Subcutaneous adipose tissue (tissue), 4 donors: ENCODE results near the gene HNRNPAB. TPM values are rescaled to one million over a fixed set of nuclear protein-coding genes. Genes with fewer than 3 reads are reported as not detected.

ENCODE experiments used
- total RNA-seq, 4 donors: library from RNA; depleted of rRNA; stranded (reverse); fragments of >200 nt; gene quantifications; one replicate each; pipeline ENCODE4 v1.1.0, GENCODE V29; 2016
- TF ChIP-seq, protein P1 (sequence below): fragments of 450-650 bp; IDR thresholded peaks from one replicate; pipeline ENCODE4 v1.5.1; 2016; ENCODE audit warnings: low read depth, mild to moderate bottlenecking, control low read depth, antibody characterized with exemption, moderate library complexity

The HNRNPAB gene
- total RNA-seq, 4 donors from 2014 or later: 52.0 to 108 (median 63.8) TPM

DNA sequence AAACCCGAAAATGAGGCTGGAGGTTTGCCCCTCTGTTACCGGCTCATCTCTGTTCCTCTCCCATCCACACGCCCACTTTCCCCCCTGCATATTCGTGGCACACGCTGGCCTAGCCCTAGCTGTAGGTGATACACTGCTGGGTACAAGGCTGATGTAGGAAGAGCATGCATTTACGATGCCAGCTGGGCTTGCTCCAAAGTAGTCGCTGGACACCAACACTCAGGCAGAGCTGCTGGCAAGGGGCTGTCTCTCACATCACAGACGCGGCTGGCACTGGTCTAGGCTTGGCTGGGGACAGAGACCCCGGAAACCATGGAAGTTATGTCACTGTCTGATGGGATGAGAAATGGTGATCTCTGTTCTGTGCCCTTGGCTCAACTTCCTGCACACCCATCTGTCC is 38.1 kb downstream of the HNRNPAB start:
- TF ChIP-seq, protein P1, sequence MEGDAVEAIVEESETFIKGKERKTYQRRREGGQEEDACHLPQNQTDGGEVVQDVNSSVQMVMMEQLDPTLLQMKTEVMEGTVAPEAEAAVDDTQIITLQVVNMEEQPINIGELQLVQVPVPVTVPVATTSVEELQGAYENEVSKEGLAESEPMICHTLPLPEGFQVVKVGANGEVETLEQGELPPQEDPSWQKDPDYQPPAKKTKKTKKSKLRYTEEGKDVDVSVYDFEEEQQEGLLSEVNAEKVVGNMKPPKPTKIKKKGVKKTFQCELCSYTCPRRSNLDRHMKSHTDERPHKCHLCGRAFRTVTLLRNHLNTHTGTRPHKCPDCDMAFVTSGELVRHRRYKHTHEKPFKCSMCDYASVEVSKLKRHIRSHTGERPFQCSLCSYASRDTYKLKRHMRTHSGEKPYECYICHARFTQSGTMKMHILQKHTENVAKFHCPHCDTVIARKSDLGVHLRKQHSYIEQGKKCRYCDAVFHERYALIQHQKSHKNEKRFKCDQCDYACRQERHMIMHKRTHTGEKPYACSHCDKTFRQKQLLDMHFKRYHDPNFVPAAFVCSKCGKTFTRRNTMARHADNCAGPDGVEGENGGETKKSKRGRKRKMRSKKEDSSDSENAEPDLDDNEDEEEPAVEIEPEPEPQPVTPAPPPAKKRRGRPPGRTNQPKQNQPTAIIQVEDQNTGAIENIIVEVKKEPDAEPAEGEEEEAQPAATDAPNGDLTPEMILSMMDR: no peak

DNA sequence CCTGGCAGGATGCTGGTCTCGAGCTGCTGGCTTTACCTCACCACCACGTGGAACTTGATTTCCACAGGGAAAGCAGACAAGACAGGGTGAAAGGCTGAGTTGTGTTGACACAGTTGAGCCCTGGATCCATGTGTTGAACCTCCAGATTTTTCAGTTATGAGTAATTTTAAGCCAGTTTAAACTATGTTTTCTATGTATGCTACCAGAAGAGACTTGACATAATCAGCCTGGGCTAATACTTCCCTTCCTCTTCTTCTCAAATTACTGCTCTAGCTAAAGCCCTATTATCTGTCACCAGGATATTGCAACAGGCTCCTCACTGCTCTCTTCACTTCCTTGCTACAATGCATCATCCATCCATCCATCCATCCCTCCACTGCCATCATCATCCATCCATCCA is 40.2 kb downstream of the HNRNPAB start:
- TF ChIP-seq, protein P1: no peak

DNA sequence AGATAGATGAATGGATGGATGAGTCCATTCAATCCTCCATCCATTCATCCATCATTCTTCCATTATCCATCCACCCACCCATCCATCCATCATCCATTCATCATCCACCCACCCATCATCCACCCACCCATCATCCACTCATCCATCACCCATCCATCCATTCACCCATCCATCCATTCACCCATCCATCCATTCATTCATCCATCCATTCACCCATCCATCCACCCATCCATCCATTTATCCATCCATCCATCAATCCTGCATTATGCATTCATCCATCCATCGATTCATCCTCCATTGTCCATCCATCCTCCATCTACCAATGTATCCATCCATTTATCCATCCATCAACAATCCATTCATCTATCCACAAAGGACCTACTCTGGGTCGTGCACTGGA is 41.1 kb downstream of the HNRNPAB start:
- TF ChIP-seq, protein P1: no peak

DNA sequence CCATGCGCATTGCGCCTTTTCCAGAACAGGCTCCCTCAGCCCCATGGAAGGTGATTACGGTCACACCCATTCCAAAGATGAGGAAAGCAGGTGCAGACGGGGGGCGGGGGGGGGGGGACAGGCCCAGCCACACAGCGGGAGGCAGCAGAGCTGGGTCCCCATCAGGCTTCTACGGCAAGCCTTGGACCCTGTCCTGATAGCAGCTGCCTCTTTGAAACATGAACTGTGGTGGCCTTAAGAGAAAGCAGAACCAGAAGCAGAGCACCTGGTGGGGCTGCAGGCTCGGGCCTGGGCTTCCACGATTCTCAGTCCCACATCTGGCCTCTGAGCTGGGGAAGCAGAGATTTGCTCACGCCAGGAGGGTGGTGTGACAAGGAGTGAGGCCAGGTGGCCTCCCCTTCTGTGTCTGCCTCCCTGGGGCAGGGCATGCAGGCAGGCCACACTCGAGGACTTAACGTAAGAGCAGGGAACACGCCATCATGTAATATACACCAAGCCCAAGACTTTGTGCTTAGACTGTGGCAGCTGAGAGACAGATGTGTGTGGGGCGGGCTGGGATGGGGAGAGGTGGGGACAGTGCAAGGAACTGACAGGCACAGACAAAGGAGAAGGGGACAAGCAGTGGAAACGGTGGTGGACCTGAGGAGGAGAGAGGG is 42.4 kb downstream of the HNRNPAB start:
- TF ChIP-seq, protein P1: no peak

DNA sequence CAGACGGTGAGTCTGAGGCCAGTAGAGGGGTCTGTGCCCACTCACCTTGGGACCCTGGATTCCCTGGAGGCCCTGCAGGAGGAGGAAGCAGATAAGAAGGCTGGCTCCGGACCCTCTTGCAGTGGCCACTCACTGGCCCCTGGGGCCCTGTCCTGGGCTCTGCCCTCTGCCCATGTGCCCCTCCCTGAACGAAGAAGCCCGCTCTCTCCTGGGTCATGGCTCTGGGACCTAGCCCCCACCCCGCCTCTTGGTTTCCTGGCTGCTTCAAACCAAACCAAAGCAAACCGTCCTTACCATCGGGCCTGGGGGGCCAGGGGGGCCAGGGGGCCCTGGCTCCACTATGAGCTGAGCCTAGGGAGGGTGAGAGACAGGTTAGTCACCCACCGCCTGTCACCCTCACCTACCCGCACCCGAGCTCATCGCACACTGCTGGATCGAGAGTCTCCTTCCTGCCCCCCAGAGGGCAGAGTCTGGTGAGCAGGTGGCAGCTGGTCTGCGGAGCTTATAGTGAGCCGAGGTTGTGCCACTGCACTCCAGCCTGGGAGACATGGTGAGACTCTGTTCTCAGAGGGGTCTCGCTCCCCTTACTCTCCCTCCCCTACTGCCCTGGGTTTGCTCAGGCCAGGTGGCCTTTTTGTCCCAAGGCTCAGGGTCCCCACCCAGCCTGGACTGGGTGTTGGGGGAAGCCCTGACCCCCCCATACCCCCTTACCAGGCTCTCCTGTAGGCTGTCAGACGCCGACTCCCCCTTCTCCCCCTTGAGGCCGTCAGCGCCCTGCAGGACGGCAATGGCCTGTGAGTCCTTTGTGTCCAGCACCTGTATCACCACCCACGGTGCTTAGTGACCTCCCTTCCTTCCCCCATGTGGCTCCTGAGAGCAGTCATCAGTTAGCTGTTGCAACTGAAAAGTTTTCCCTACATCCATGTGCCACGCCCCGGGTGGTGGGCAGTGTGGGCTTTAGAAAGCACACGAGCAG is 43.4 kb downstream of the HNRNPAB start:
- TF ChIP-seq, protein P1: no peak

DNA sequence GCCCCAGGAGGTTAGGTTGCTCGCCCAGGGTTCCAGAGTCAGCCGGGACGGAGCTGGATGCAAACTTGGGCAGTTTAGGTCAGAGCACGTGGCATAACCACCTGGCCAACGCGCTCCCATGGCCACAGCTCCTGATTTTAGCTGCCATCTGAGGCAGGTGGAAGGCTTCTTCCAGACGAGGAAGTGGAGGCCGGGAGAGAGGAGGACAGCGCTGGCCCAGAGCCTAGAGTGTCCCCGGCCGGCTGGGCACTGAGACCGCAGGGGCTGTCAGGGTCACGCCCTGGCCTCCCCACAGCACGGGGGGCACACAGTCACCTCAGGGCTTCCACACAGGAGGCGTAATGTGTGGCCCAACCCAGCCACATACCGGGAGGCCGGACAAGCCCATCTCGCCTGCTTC is 44.4 kb downstream of the HNRNPAB start:
- TF ChIP-seq, protein P1: no peak
